ENCODE data around the gene TMEM266. TPM values are rescaled to one million over a fixed set of nuclear protein-coding genes. Genes with fewer than 3 reads are reported as not detected.

The TMEM266 gene
- total RNA-seq, 1 donor from 2014 or later = not detected

- Histone ChIP-seq H3K9ac (ENCODE audit: low read depth in 1 of 3, low read length in 3 of 3) (no peak overlapping the region), H3K27ac (ENCODE audit: low read depth, low read length) (no peak overlapping the region), H3K4me3 (ENCODE audit: low read length in 3 of 3) (no peak overlapping the region), H3K4me1 (ENCODE audit: control insufficient read depth in 3 of 3, insufficient read depth in 3 of 3, low read length in 3 of 3) (peaks cover 10 to 24% (median 20%) of the 10 kb centered on the region in 3 donors), H3K27me3 (ENCODE audit: control insufficient read depth in 3 of 3, insufficient read depth in 3 of 3, low read length in 3 of 3) (peaks cover 0 to 4% (median 0%) of the 10 kb centered on the region in 3 donors), H3K36me3 (ENCODE audit: control insufficient read depth in 3 of 3, insufficient read depth in 3 of 3, low read length in 3 of 3) (peaks cover 4 to 6% (median 5%) of the 10 kb centered on the region in 3 donors), H3K9me3 (ENCODE audit: control insufficient read depth in 3 of 3, low read length in 3 of 3) (no peaks in the 10 kb centered on the region)
Measured at GRCh38 chr15:76146812-76147211, 87.0 kb downstream of the TMEM266 start.

DNA sequence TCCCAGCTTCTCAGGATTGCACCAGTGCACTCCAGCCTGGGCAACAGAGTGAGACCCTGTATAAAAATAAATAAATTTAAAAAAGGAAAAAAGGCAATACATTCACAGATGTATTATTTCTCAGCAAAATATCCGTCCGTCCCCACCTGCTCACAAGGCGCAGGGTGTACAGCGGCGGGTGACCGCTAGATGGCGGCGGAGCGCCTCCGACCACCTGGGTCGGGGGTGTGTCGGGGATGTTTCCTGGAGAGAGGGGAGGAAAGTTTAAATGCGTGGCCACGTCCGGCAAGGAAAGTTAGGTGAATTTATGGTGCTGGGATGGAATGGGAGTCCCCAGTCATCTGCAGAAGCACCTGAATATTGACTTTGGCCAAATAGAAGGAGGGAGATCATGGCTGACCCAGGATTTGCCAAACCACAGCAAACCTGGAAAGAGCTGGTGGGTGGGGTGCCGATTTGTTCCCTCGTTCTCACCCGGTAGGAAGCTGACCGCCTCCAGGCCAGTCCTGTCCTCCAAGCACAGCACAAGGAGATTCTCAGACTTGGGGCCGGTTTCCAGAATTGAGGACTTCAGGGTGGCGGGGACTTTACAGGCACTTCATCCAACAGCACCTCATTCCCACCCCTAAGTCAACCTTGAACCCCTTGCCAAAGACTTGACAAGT, 88.3 kb downstream of the TMEM266 start:
- H3K9ac ChIP-seq (ENCODE audit: low read depth in 1 of 3, low read length in 3 of 3) = no peak overlapping the region
- H3K27ac ChIP-seq (ENCODE audit: low read depth, low read length) = no peak overlapping the region
- no peaks in the 10 kb centered on the region for H3K27me3 ChIP-seq (ENCODE audit: control insufficient read depth in 3 of 3, insufficient read depth in 3 of 3, low read length in 3 of 3)
- no peak overlapping the region for H3K4me3 ChIP-seq (ENCODE audit: low read length in 3 of 3)
- H3K9me3 ChIP-seq (ENCODE audit: control insufficient read depth in 3 of 3, low read length in 3 of 3) = no peaks in the 10 kb centered on the region
- H3K4me1 ChIP-seq (ENCODE audit: control insufficient read depth in 3 of 3, insufficient read depth in 3 of 3, low read length in 3 of 3) = peaks cover 10 to 35% (median 28%) of the 10 kb centered on the region in 3 donors
- peaks cover 3 to 6% (median 4%) of the 10 kb centered on the region in 3 donors for H3K36me3 ChIP-seq (ENCODE audit: control insufficient read depth in 3 of 3, insufficient read depth in 3 of 3, low read length in 3 of 3)

GRCh38 chr15:76149291-76149915, 89.6 kb downstream of the TMEM266 start:
- Histone ChIP-seq H3K4me3 (ENCODE audit: low read length in 3 of 3) (no peak overlapping the region), H3K27me3 (ENCODE audit: control insufficient read depth in 3 of 3, insufficient read depth in 3 of 3, low read length in 3 of 3) (no peaks in the 10 kb centered on the region), H3K4me1 (ENCODE audit: control insufficient read depth in 3 of 3, insufficient read depth in 3 of 3, low read length in 3 of 3) (peaks cover 23 to 47% (median 38%) of the 10 kb centered on the region in 3 donors), H3K27ac (ENCODE audit: low read depth, low read length) (no peak overlapping the region), H3K9ac (ENCODE audit: low read depth in 1 of 3, low read length in 3 of 3) (no peak overlapping the region), H3K36me3 (ENCODE audit: control insufficient read depth in 3 of 3, insufficient read depth in 3 of 3, low read length in 3 of 3) (peaks cover 2 to 3% (median 3%) of the 10 kb centered on the region in 3 donors), H3K9me3 (ENCODE audit: control insufficient read depth in 3 of 3, low read length in 3 of 3) (no peaks in the 10 kb centered on the region)

- no peaks in the 10 kb centered on the region for H3K36me3 ChIP-seq (ENCODE audit: control insufficient read depth in 3 of 3, insufficient read depth in 3 of 3, low read length in 3 of 3)
- H3K27me3 ChIP-seq (ENCODE audit: control insufficient read depth in 3 of 3, insufficient read depth in 3 of 3, low read length in 3 of 3) = no peaks in the 10 kb centered on the region
- no peak overlapping the region for H3K27ac ChIP-seq (ENCODE audit: low read depth, low read length)
- peak overlapping the region in 2 of 3 donors; percentile 1 to 5 for H3K4me3 ChIP-seq (ENCODE audit: low read length in 3 of 3)
- H3K9me3 ChIP-seq (ENCODE audit: control insufficient read depth in 3 of 3, low read length in 3 of 3) = no peaks in the 10 kb centered on the region
- peak overlapping the region in 2 of 3 donors; percentile 3 to 70 for H3K9ac ChIP-seq (ENCODE audit: low read depth in 1 of 3, low read length in 3 of 3)
- peaks cover 23 to 47% (median 38%) of the 10 kb centered on the region in 3 donors for H3K4me1 ChIP-seq (ENCODE audit: control insufficient read depth in 3 of 3, insufficient read depth in 3 of 3, low read length in 3 of 3)
Measured at GRCh38 chr15:76150513-76150912, 90.7 kb downstream of the TMEM266 start.

DNA sequence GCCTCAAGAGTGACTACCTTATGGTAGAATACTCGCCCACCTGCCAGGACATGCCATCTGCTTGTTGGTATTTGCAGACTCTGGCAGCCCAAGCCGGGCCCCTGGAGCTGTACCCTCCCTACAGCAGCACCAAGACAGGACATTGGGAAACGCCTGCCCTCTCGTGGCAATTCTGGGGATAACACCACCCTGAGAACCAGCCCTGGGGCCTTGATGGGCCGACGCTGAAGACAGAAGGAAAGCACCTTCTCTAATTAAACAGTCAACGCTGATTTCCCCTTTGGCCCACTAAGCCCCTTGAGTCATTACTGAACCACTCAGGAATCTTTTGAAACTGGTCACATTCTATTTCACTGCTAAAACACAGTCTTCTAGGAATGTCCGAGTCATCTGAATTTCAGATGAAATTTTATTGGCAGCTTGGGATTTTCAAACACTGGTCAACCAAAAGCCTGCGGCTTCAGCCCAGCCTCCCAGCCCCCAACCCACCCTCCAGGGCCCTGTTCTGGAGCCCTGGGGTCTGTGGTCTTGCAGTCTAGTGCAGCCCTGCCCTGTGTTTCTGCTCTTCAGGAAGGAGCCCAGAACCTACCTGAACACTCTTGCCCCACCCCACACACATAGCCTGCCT, 91.3 kb downstream of the TMEM266 start:
- Histone ChIP-seq H3K27me3 (ENCODE audit: control insufficient read depth in 3 of 3, insufficient read depth in 3 of 3, low read length in 3 of 3) (no peaks in the 10 kb centered on the region), H3K9ac (ENCODE audit: low read depth in 1 of 3, low read length in 3 of 3) (peak overlapping the region in 2 of 3 donors; percentile 3 to 70)

DNA sequence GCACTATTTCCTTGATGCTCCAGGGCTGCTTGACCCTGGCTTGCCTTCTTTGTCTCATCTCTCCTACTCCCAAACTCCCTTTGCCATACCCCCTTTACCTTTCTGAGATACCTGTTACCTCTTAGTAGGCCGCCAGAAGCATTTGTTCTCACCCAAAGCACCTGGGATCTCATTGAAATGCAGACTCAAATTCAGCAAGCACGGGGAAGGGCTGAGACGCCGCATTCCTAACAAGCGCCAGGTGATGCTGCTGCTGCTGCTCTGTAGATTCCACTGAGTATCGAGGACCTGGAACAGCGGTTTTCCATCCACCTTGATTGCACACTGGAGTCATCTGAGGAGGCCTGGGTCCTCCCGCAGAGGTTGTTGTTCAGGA, 91.8 kb downstream of the TMEM266 start:
- Histone ChIP-seq H3K27ac (ENCODE audit: low read depth, low read length) (no peak overlapping the region), H3K36me3 (ENCODE audit: control insufficient read depth in 3 of 3, insufficient read depth in 3 of 3, low read length in 3 of 3) (no peaks in the 10 kb centered on the region), H3K9ac (ENCODE audit: low read depth in 1 of 3, low read length in 3 of 3) (peak overlapping the region in 1 of 3 donors; percentile 45), H3K27me3 (ENCODE audit: control insufficient read depth in 3 of 3, insufficient read depth in 3 of 3, low read length in 3 of 3) (no peaks in the 10 kb centered on the region), H3K9me3 (ENCODE audit: control insufficient read depth in 3 of 3, low read length in 3 of 3) (no peaks in the 10 kb centered on the region), H3K4me3 (ENCODE audit: low read length in 3 of 3) (no peak overlapping the region), H3K4me1 (ENCODE audit: control insufficient read depth in 3 of 3, insufficient read depth in 3 of 3, low read length in 3 of 3) (peaks cover 23 to 47% (median 38%) of the 10 kb centered on the region in 3 donors)

More for the DNA sequence above, 91.3 kb downstream of the TMEM266 start:
- no peaks in the 10 kb centered on the region for H3K9me3 ChIP-seq (ENCODE audit: control insufficient read depth in 3 of 3, low read length in 3 of 3)
- peak overlapping the region in 2 of 3 donors; percentile 1 to 5 for H3K4me3 ChIP-seq (ENCODE audit: low read length in 3 of 3)
- H3K27ac ChIP-seq (ENCODE audit: low read depth, low read length) = no peak overlapping the region
- no peaks in the 10 kb centered on the region for H3K36me3 ChIP-seq (ENCODE audit: control insufficient read depth in 3 of 3, insufficient read depth in 3 of 3, low read length in 3 of 3)
- H3K4me1 ChIP-seq (ENCODE audit: control insufficient read depth in 3 of 3, insufficient read depth in 3 of 3, low read length in 3 of 3) = peaks cover 23 to 47% (median 38%) of the 10 kb centered on the region in 3 donors

DNA sequence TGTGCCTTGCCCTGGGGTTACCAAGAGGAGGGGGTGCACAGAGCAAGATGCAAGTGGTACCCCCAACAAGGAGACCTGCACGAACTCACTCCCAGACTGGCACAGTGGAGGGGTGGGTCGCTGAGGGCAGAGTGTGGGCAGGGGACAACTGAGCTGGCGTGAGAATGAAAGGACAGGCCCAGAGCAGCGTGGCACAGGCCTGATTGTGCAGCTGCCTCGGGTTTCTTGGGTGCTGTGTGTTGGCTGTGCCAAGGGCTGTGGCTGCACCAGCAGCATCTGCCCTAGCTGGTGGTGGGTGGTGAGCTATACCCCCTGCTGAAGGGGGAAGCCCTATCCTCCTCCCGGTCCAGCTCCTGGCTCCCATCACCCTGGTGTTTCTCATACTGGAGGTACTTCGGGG, 92.4 kb downstream of the TMEM266 start:
- peaks cover 23 to 47% (median 38%) of the 10 kb centered on the region in 3 donors for H3K4me1 ChIP-seq (ENCODE audit: control insufficient read depth in 3 of 3, insufficient read depth in 3 of 3, low read length in 3 of 3)
- no peak overlapping the region for H3K4me3 ChIP-seq (ENCODE audit: low read length in 3 of 3)
- H3K27me3 ChIP-seq (ENCODE audit: control insufficient read depth in 3 of 3, insufficient read depth in 3 of 3, low read length in 3 of 3) = no peaks in the 10 kb centered on the region
- no peaks in the 10 kb centered on the region for H3K9me3 ChIP-seq (ENCODE audit: control insufficient read depth in 3 of 3, low read length in 3 of 3)
- no peaks in the 10 kb centered on the region for H3K36me3 ChIP-seq (ENCODE audit: control insufficient read depth in 3 of 3, insufficient read depth in 3 of 3, low read length in 3 of 3)
- H3K27ac ChIP-seq (ENCODE audit: low read depth, low read length) = no peak overlapping the region
- H3K9ac ChIP-seq (ENCODE audit: low read depth in 1 of 3, low read length in 3 of 3) = peak overlapping the region in 1 of 3 donors; percentile 45

GRCh38 chr15:76153241-76154197, 93.7 kb downstream of the TMEM266 start:
- Histone ChIP-seq H3K9ac (ENCODE audit: low read depth in 1 of 3, low read length in 3 of 3) (peak overlapping the region in 2 of 3 donors; percentile 25 to 66), H3K4me1 (ENCODE audit: control insufficient read depth in 3 of 3, insufficient read depth in 3 of 3, low read length in 3 of 3) (peaks cover 23 to 47% (median 35%) of the 10 kb centered on the region in 3 donors), H3K27ac (ENCODE audit: low read depth, low read length) (no peak overlapping the region)

DNA sequence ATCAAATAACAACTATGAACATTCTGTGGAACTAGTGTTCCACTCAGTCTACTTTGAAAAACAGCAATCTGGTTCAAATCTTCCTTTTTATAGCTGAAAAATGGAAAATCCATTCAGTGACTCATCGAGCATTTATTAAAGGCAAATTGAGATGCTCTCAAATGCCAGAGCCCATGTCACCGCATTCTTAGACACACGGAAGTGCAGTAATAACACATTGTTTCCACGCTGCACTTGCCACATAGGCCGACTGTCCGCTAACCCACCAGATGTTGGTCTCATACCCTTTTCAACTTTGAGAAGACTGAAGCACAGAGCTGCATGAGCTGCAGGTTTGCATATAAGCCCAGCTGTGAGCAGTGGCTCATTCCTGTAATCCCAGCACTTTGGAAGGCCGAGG, 95.9 kb downstream of the TMEM266 start:
- Histone ChIP-seq H3K9me3 (ENCODE audit: control insufficient read depth in 3 of 3, low read length in 3 of 3) (no peaks in the 10 kb centered on the region), H3K36me3 (ENCODE audit: control insufficient read depth in 3 of 3, insufficient read depth in 3 of 3, low read length in 3 of 3) (no peaks in the 10 kb centered on the region), H3K27me3 (ENCODE audit: control insufficient read depth in 3 of 3, insufficient read depth in 3 of 3, low read length in 3 of 3) (no peaks in the 10 kb centered on the region), H3K27ac (ENCODE audit: low read depth, low read length) (no peak overlapping the region), H3K4me1 (ENCODE audit: control insufficient read depth in 3 of 3, insufficient read depth in 3 of 3, low read length in 3 of 3) (peaks cover 15 to 32% (median 32%) of the 10 kb centered on the region in 3 donors), H3K9ac (ENCODE audit: low read depth in 1 of 3, low read length in 3 of 3) (no peak overlapping the region), H3K4me3 (ENCODE audit: low read length in 3 of 3) (no peak overlapping the region)

More at GRCh38 chr15:76153241-76154197, 93.7 kb downstream of the TMEM266 start:
- Histone ChIP-seq H3K9me3 (ENCODE audit: control insufficient read depth in 3 of 3, low read length in 3 of 3) (no peaks in the 10 kb centered on the region), H3K27me3 (ENCODE audit: control insufficient read depth in 3 of 3, insufficient read depth in 3 of 3, low read length in 3 of 3) (no peaks in the 10 kb centered on the region), H3K4me3 (ENCODE audit: low read length in 3 of 3) (peak overlapping the region; percentile 11 to 56 (median 14)), H3K36me3 (ENCODE audit: control insufficient read depth in 3 of 3, insufficient read depth in 3 of 3, low read length in 3 of 3) (no peaks in the 10 kb centered on the region)

All from skeletal muscle tissue (tissue), 4 donors.